GM12873 (cell line): ENCODE data around the gene GAS2L1.

Experiments
- CTCF ChIP-seq: IDR thresholded peaks from 2 replicates; pipeline ENCODE4 v1.5.1; 2012; ENCODE audit warnings: low read depth, mild to moderate bottlenecking, moderate library complexity, low read length, control low read depth; ENCODE audit not compliant: insufficient read depth; ENCODE audit errors: missing control alignments

GAS2L1 gene

GRCh38 chr22:29329581-29329980 lies 23.1 kb downstream of the GAS2L1 start:
- TF ChIP-seq CTCF: no peak

- TF ChIP-seq CTCF: no peak
These were observed 23.8 kb downstream of the GAS2L1 start for GRCh38 chr22:29330291-29330690.

GRCh38 chr22:29330753-29331152 lies 24.3 kb downstream of the GAS2L1 start:
- no peak for TF ChIP-seq CTCF

GRCh38 chr22:29331213-29331612 lies 24.8 kb downstream of the GAS2L1 start:
- no peak for TF ChIP-seq CTCF

- no peak for TF ChIP-seq CTCF
These were observed 25.3 kb downstream of the GAS2L1 start for GRCh38 chr22:29331658-29332300.

GRCh38 chr22:29332886-29333496 lies 26.5 kb downstream of the GAS2L1 start:
- TF ChIP-seq CTCF: no peak

GRCh38 chr22:29334148-29334547 lies 27.7 kb downstream of the GAS2L1 start:
- no peak for TF ChIP-seq CTCF
